Trophoblast cell (in vitro differentiated cells and primary cell): ENCODE results near the gene FLNB.

Source experiments
- DNase-seq, 2 donors: peaks; one replicate each; pipeline ENCODE4 v3.0.0-alpha.2; 2016
- H2AFZ ChIP-seq: 2 replicates; pipeline ENCODE4 v1.6.1; 2013; ENCODE audit warnings: low read length, moderate library complexity, mild to moderate bottlenecking; ENCODE audit not compliant: insufficient read depth, poor library complexity
- H2AK5ac ChIP-seq: 2 replicates; pipeline ENCODE4 v1.6.1; 2013; ENCODE audit warnings: mild to moderate bottlenecking, low read length
- H2BK120ac ChIP-seq: 2 replicates; pipeline ENCODE4 v1.6.1; 2013; ENCODE audit warnings: low read length, mild to moderate bottlenecking, moderate library complexity; ENCODE audit not compliant: insufficient read depth, poor library complexity
- H2BK12ac ChIP-seq: 2 replicates; pipeline ENCODE4 v1.6.1; 2013; ENCODE audit warnings: mild to moderate bottlenecking, low read length, moderate library complexity
- H2BK5ac ChIP-seq: 2 replicates; pipeline ENCODE4 v1.6.1; 2013; ENCODE audit warnings: low read length, low read depth, moderate library complexity, mild to moderate bottlenecking; ENCODE audit not compliant: poor library complexity
- H3K14ac ChIP-seq: 2 replicates; pipeline ENCODE4 v1.6.1; 2013; ENCODE audit warnings: mild to moderate bottlenecking, low read length
- H3K18ac ChIP-seq: 2 replicates; pipeline ENCODE4 v1.6.1; 2013; ENCODE audit warnings: mild to moderate bottlenecking, low read length
- H3K23ac ChIP-seq: 2 replicates; pipeline ENCODE4 v1.6.1; 2013; ENCODE audit warnings: low read length
- H3K27ac ChIP-seq: 2 replicates; pipeline ENCODE4 v1.5.1; 2013; ENCODE audit warnings: low read depth, mild to moderate bottlenecking, inconsistent platforms, low read length, moderate library complexity
- H3K27me3 ChIP-seq: 2 replicates; pipeline ENCODE4 v1.6.1; 2013; ENCODE audit warnings: inconsistent platforms, mild to moderate bottlenecking, low read length, moderate library complexity; ENCODE audit not compliant: insufficient read depth
- H3K36me3 ChIP-seq, 2 experiments: 1 replicate in 1 of 2; 2 replicates in 1 of 2; pipeline ENCODE4 v1.6.1; 2013; ENCODE audit warnings: low read length in 2 of 2, mild to moderate bottlenecking in 2 of 2, moderate library complexity in 1 of 2; ENCODE audit not compliant: insufficient read depth in 2 of 2, control insufficient read depth in 1 of 2
- H3K4ac ChIP-seq: 2 replicates; pipeline ENCODE4 v1.6.1; 2013; ENCODE audit warnings: low read depth, mild to moderate bottlenecking, low read length, moderate library complexity
- H3K4me1 ChIP-seq, 2 experiments: 1 replicate in 1 of 2; 2 replicates in 1 of 2; pipeline ENCODE4 v1.6.1; 2013; ENCODE audit warnings: low read length in 2 of 2, mild to moderate bottlenecking in 2 of 2, moderate library complexity in 1 of 2; ENCODE audit not compliant: insufficient read depth in 2 of 2, control insufficient read depth in 1 of 2
- H3K4me2 ChIP-seq: 2 replicates; pipeline ENCODE4 v1.6.1; 2013; ENCODE audit warnings: inconsistent platforms, mild to moderate bottlenecking, low read length, moderate library complexity
- H3K4me3 ChIP-seq: 2 replicates; pipeline ENCODE4 v1.5.1; 2013; ENCODE audit warnings: mild to moderate bottlenecking, low read depth, low read length, inconsistent platforms
- H3K79me1 ChIP-seq: one replicate; pipeline ENCODE4 v1.6.1; 2013; ENCODE audit warnings: low read length
- H3K79me2 ChIP-seq: 2 replicates; pipeline ENCODE4 v1.6.1; 2013; ENCODE audit warnings: low read length, mild to moderate bottlenecking; ENCODE audit not compliant: control insufficient read depth, insufficient read depth, poor library complexity
- H3K9ac ChIP-seq: 2 replicates; pipeline ENCODE4 v1.6.1; 2013; ENCODE audit warnings: mild to moderate bottlenecking, low read length
- H3K9me3 ChIP-seq: 2 replicates; pipeline ENCODE4 v1.6.1; 2013; ENCODE audit warnings: low read depth, mild to moderate bottlenecking, control low read depth, inconsistent platforms, low read length; ENCODE audit not compliant: insufficient read depth
- H4K12ac ChIP-seq: 2 replicates; pipeline ENCODE4 v1.6.1; 2013; ENCODE audit warnings: low read depth, mild to moderate bottlenecking, low read length, moderate library complexity
- H4K8ac ChIP-seq: 2 replicates; pipeline ENCODE4 v1.6.1; 2013; ENCODE audit warnings: low read depth, mild to moderate bottlenecking, low read length, moderate library complexity
- H4K91ac ChIP-seq: one replicate; pipeline ENCODE4 v1.6.1; 2013; ENCODE audit warnings: low read depth, mild to moderate bottlenecking, low read length, moderate library complexity
- WGBS: extraction: QIAGEN DNeasy Blood & Tissue Kit; methylation state at CpG from one replicate; pipeline ENCODE4 v1.1.7; 2013; ENCODE audit warnings: missing lambda C conversion rate; ENCODE audit not compliant: insufficient read length, insufficient coverage; ENCODE audit errors: extremely low coverage; 5-methylcytosine and 5-hydroxymethylcytosine counted together

FLNB gene

GRCh38 chr3:58016710-58017109, 8.5 kb downstream of the FLNB start:
- Histone ChIP-seq H2BK5ac (no peak overlapping the region), H3K79me2 (peaks cover 37% of the 10 kb centered on the region), H2BK120ac (no peak overlapping the region), H3K36me3 (peaks cover 0 to 3% of the 10 kb centered on the region in 2 experiments), H2BK12ac (no peak overlapping the region), H3K27ac (no peak overlapping the region), H3K4me3 (no peak overlapping the region), H3K9me3 (no peaks in the 10 kb centered on the region), H3K4me1 (peaks cover 41 to 46% of the 10 kb centered on the region in 2 experiments), H3K79me1 (peaks cover 17% of the 10 kb centered on the region), H3K14ac (no peak overlapping the region), H3K27me3 (no peaks in the 10 kb centered on the region), H2AFZ (no peak overlapping the region), H3K18ac (no peak overlapping the region), H3K4ac (no peak overlapping the region), H3K23ac (no peak overlapping the region), H3K9ac (no peak overlapping the region), H2AK5ac (no peak overlapping the region), H4K8ac (no peak overlapping the region), H3K4me2 (no peak overlapping the region), H4K12ac (no peak overlapping the region), H4K91ac (no peak overlapping the region)
- WGBS: no CpG with 5 or more reads among the region's 1 CpG
- DNase-seq: no peak

- Histone ChIP-seq H2BK120ac (no peak overlapping the region), H3K36me3 (peaks cover 0 to 3% of the 10 kb centered on the region in 2 experiments), H3K4me1 (peaks cover 28 to 35% of the 10 kb centered on the region in 2 experiments), H3K27ac (peak overlapping the region; percentile 88), H4K91ac (no peak overlapping the region), H2BK5ac (no peak overlapping the region), H3K9ac (no peak overlapping the region), H3K9me3 (no peaks in the 10 kb centered on the region), H3K79me2 (peaks cover 33% of the 10 kb centered on the region), H3K18ac (no peak overlapping the region), H3K79me1 (peaks cover 17% of the 10 kb centered on the region), H4K12ac (no peak overlapping the region), H3K23ac (no peak overlapping the region), H3K4ac (peak overlapping the region; percentile 53), H2AK5ac (no peak overlapping the region), H3K4me2 (peak overlapping the region; percentile 43), H3K27me3 (no peaks in the 10 kb centered on the region), H3K14ac (no peak overlapping the region), H3K4me3 (no peak overlapping the region), H2BK12ac (no peak overlapping the region), H4K8ac (no peak overlapping the region), H2AFZ (no peak overlapping the region)
- peak in 1 of 2 donors; percentile 37 for DNase-seq
- WGBS: no CpG with 5 or more reads among the region's 8 CpGs
Measured at GRCh38 chr3:58018892-58019742, 10.9 kb downstream of the FLNB start.

- peak overlapping the region; percentile 26 for H3K4me2 ChIP-seq
Measured at GRCh38 chr3:58020783-58021071, 12.5 kb downstream of the FLNB start.

GRCh38 chr3:58021072-58021959, 13.1 kb downstream of the FLNB start:
- peak overlapping the region; percentile 93 for H3K4ac ChIP-seq
- peak overlapping the region; percentile 49 for H2AK5ac ChIP-seq
- no peaks in the 10 kb centered on the region for H3K36me3 ChIP-seq
- H3K14ac ChIP-seq: peak overlapping the region; percentile 49
- no CpG with 5 or more reads among the region's 8 CpGs for WGBS
- no peak overlapping the region for H3K9ac ChIP-seq
- no peak overlapping the region for H2AFZ ChIP-seq
- peak overlapping the region; percentile 88 for H3K27ac ChIP-seq
- no peak overlapping the region for H3K23ac ChIP-seq
- H3K79me2 ChIP-seq: peaks cover 31% of the 10 kb centered on the region
- no peak overlapping the region for H3K4me3 ChIP-seq
- H4K12ac ChIP-seq: no peak overlapping the region
- H2BK5ac ChIP-seq: peak overlapping the region; percentile 26
- H4K8ac ChIP-seq: peak overlapping the region; percentile 13
- H3K18ac ChIP-seq: peak overlapping the region; percentile 76
- peaks cover 14% of the 10 kb centered on the region for H3K79me1 ChIP-seq
- peak overlapping the region; percentile 62 for H2BK12ac ChIP-seq
- H4K91ac ChIP-seq: peak overlapping the region; percentile 22
- H3K27me3 ChIP-seq: no peaks in the 10 kb centered on the region
- peak overlapping the region; percentile 39 for H2BK120ac ChIP-seq
- H3K9me3 ChIP-seq: no peaks in the 10 kb centered on the region
- DNase-seq: peak; percentile 71 to 74
- peaks cover 28 to 32% of the 10 kb centered on the region in 2 experiments for H3K4me1 ChIP-seq
- H3K4me2 ChIP-seq: no peak overlapping the region

More at GRCh38 chr3:58020783-58021071, 12.5 kb downstream of the FLNB start:
- no peak overlapping the region for H3K9ac ChIP-seq
- no peak overlapping the region for H2AFZ ChIP-seq
- H3K23ac ChIP-seq: no peak overlapping the region
- peaks cover 27% of the 10 kb centered on the region for H3K79me2 ChIP-seq
- peak overlapping the region; percentile 62 for H2BK12ac ChIP-seq
- H3K4me3 ChIP-seq: no peak overlapping the region
- H3K27ac ChIP-seq: peak overlapping the region; percentile 88
- no peaks in the 10 kb centered on the region for H3K9me3 ChIP-seq
- no peaks in the 10 kb centered on the region for H3K36me3 ChIP-seq
- H2BK5ac ChIP-seq: peak overlapping the region; percentile 59
- H2BK120ac ChIP-seq: peak overlapping the region; percentile 40
- peak overlapping the region; percentile 76 for H3K4ac ChIP-seq
- peak overlapping the region; percentile 49 for H3K18ac ChIP-seq
- peaks cover 14% of the 10 kb centered on the region for H3K79me1 ChIP-seq
- WGBS: no CpG with 5 or more reads among the region's 7 CpGs
- no peak overlapping the region for H4K8ac ChIP-seq
- H4K12ac ChIP-seq: no peak overlapping the region
- peaks cover 24 to 28% of the 10 kb centered on the region in 2 experiments for H3K4me1 ChIP-seq
- H3K14ac ChIP-seq: peak overlapping the region; percentile 49
- H3K27me3 ChIP-seq: no peaks in the 10 kb centered on the region
- no peak for DNase-seq
- H4K91ac ChIP-seq: peak overlapping the region; percentile 22
- no peak overlapping the region for H2AK5ac ChIP-seq
